Right atrium auricular region (tissue), 2 donors: Measurements from ENCODE around the gene ESR2. TPM values are rescaled to one million over a fixed set of nuclear protein-coding genes. Genes with fewer than 3 reads are reported as not detected.

Experiments used
- DNase-seq: peaks from one replicate; pipeline ENCODE4 v3.0.0-alpha.2; 2019; ENCODE audit warnings: low spot score
- H3K27ac ChIP-seq, 2 donors: fragments of 200-600 bp; sonication (generic); 1 replicate in 1 of 2; 2 replicates in 1 of 2; pipeline ENCODE4 v1.5.1; 2016 to 2019
- H3K27me3 ChIP-seq, 2 donors: fragments of 200-600 bp; sonication (generic); one replicate each; pipeline versions ENCODE4 v1.5.1 to v1.6.0; 2017 to 2019
- H3K36me3 ChIP-seq: fragments of 200-600 bp; sonication (generic); one replicate; pipeline ENCODE4 v1.5.1; 2016
- H3K4me1 ChIP-seq, 2 donors: fragments of 200-600 bp; sonication (generic); one replicate each; pipeline versions ENCODE4 v1.5.1 to v1.6.0; 2017 to 2019
- H3K4me3 ChIP-seq, 2 donors: fragments of 200-600 bp; sonication (generic); 1 replicate in 1 of 2; 2 replicates in 1 of 2; pipeline ENCODE4 v1.5.1; 2017 to 2019; ENCODE audit warnings: mild to moderate bottlenecking in 1 of 2, moderate library complexity in 1 of 2
- H3K9me3 ChIP-seq, 2 donors: fragments of 200-600 bp; sonication (generic); one replicate each; pipeline ENCODE4 v1.5.1; 2019
- CTCF ChIP-seq, 2 donors: fragments of 200-600 bp; sonication (generic); IDR thresholded peaks; one replicate each; pipeline ENCODE4 v1.5.1; 2019; ENCODE audit warnings: antibody characterized with exemption in 2 of 2
- total RNA-seq, 2 donors: library from RNA; depleted of rRNA; stranded (reverse); fragments of >200 nt; gene quantifications; one replicate each; pipeline ENCODE4 v1.1.0, GENCODE V29; 2016

Gene ESR2
- total RNA-seq, 2 donors from 2014 or later = 0.20 to 0.30 TPM

GRCh38 chr14:64246688-64247087, 47.5 kb downstream of the ESR2 start:
- no peak for DNase-seq
- Histone ChIP-seq H3K27me3 (no peaks in the 10 kb centered on the region), H3K4me1 (no peaks in the 10 kb centered on the region), H3K9me3 (no peaks in the 10 kb centered on the region), H3K36me3 (no peaks in the 10 kb centered on the region), H3K4me3 (no peak overlapping the region), H3K27ac (no peak overlapping the region)
- TF ChIP-seq CTCF (IDR thresholded peaks at IDR 0.05) = no peak

GRCh38 chr14:64245491-64245890, 48.7 kb downstream of the ESR2 start:
- Histone ChIP-seq H3K4me1 (no peaks in the 10 kb centered on the region), H3K4me3 (no peak overlapping the region), H3K36me3 (no peaks in the 10 kb centered on the region), H3K27me3 (no peaks in the 10 kb centered on the region), H3K27ac (no peak overlapping the region), H3K9me3 (no peaks in the 10 kb centered on the region)
- TF ChIP-seq CTCF (IDR thresholded peaks at IDR 0.05) = no peak
- DNase-seq = no peak

- Histone ChIP-seq H3K4me1 (no peaks in the 10 kb centered on the region), H3K4me3 (no peak overlapping the region), H3K27ac (no peak overlapping the region), H3K9me3 (no peaks in the 10 kb centered on the region), H3K36me3 (no peaks in the 10 kb centered on the region), H3K27me3 (no peaks in the 10 kb centered on the region)
- no peak for DNase-seq
- no peak for TF ChIP-seq CTCF (IDR thresholded peaks at IDR 0.05)
These were observed 49.9 kb downstream of the ESR2 start for GRCh38 chr14:64244279-64244678.

- Histone ChIP-seq H3K27ac (no peak overlapping the region), H3K9me3 (no peaks in the 10 kb centered on the region), H3K36me3 (no peaks in the 10 kb centered on the region), H3K27me3 (no peaks in the 10 kb centered on the region), H3K4me3 (no peak overlapping the region), H3K4me1 (peaks cover 0 to 3% of the 10 kb centered on the region in 2 donors)
- DNase-seq = no peak
- TF ChIP-seq CTCF (IDR thresholded peaks at IDR 0.05) = no peak
These were observed 55.5 kb downstream of the ESR2 start for GRCh38 chr14:64238631-64239030.

GRCh38 chr14:64238049-64238448, 56.1 kb downstream of the ESR2 start:
- Histone ChIP-seq H3K4me1 (peaks cover 0 to 3% of the 10 kb centered on the region in 2 donors), H3K9me3 (no peaks in the 10 kb centered on the region), H3K36me3 (no peaks in the 10 kb centered on the region), H3K4me3 (no peak overlapping the region), H3K27me3 (no peaks in the 10 kb centered on the region), H3K27ac (no peak overlapping the region)
- DNase-seq = no peak
- no peak for TF ChIP-seq CTCF (IDR thresholded peaks at IDR 0.05)
